RKO (cell line): ENCODE results near the gene PDZRN4.
"Not testable (repeated sequence)": the region's sequence is repeated elsewhere in the genome, so short reads cannot be mapped to it uniquely, and the experiment has no call there.

Experiments used
- DNase-seq: peaks from one replicate; pipeline ENCODE4 v3.0.0-alpha.2; 2016; ENCODE audit warnings: low spot score

Gene PDZRN4

DNA sequence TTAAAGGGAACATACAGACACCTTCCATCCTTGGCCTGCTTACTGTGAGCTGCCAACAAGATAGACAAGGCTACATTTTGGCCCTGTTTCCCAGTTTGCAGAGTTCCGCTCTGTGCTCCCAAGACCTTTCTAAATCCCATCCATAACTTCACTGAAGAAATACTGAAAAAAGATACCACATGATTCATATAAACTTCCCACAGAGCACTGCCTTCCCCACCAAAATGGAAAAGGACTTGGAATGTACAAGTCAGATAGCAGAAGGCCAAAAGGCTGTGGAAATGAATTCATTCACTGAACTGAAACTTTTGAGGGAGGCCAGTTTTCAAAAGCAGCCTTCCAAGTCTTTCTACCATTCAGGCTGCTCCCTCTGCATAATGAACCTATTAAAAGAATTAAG is 29.6 kb downstream of the PDZRN4 start:
- DNase-seq: no peak

DNA sequence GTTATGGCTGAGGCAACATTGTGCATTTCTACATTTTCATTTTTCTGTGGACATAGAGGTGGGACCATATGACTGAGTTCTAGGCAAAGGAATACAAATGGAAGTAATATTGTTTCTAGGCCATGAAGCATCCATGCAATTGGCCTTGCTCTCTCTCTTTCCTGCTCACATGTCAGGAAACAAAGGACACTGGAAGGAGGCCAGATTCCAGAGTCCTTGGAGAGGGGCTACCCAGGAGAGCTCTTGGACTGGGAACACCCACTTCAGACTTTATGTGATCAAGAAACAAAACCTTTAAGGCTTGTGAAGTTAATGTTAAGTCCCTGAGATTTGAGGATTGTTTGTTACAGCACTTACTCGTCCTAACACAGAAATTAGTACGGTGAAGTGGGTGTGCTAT is 32.8 kb downstream of the PDZRN4 start:
- no peak for DNase-seq

DNA sequence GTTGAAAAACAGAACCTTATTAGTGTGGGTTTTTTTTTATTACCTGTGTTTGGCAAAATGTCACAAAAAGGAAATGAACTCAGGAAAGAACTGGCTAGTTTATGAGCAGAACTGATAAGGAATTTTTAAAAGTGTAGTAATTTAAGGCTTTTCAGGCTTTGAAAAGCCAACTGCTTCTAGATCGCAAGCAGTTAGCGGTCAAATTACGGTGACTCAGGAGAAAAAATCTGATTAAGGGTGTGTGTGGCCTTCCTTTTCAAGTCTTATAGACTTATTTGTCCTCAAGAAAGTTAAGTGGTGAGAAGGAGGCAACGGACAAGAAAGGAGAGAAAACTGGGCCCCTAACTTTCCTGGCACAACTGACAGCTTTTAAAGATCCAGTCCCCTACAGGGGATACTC is 33.4 kb downstream of the PDZRN4 start:
- DNase-seq: no peak

DNA sequence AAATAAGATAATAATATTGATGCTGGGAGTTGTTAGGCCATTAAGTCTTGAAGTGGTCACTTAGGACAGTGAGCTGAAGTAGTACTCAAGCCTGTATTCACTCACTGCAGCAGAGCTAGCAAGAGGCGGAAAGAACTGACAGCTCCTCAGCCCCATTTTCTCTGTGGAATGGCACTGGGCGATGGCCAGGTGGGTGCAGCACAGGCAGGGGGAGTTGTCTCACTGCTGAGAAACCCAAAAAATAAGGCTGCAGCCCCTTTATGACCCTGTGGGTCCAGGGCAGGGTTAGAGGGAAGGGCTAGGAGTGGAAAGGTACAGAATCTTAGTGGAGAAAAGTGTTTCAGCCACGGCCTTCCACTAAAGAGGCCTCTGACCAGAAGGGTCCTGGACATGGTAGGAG is 35.5 kb downstream of the PDZRN4 start:
- DNase-seq: no peak

DNA sequence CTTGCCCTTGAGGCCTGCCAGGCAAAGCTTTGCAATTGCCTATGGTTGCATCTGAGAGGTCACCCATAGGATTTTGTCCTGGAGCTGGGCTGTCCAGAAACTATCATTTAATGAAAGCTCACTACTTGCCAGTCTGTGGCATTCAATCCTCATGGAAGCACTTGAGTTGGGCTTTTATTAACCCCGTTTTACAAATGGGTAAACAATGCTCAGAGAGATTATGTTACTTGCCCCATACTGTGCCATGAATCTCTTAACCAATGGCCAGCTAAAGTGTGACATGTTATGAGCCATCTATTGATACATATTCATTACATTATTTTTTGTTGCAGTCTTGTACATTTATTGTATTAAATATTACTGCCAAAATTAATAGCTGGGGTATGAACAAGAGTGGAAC is 35.9 kb downstream of the PDZRN4 start:
- DNase-seq: no peak

DNA sequence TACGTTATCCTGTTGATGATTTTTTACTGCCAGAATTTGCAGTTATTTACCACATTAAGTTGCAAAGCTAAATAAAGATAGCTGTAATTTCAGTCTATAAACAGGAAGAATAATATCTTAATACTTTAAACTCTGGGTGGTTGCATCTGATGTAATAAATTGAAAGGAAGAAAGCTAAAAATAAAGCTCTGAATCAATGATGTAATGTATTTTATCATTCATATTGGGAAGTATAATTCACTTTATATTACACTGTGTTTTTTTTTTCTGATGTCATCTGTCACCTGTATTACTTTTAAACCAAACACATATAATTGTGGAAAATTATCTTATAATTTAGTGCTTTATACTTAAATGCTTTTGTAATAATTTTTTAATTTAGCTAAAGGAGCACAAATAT is 37.1 kb downstream of the PDZRN4 start:
- DNase-seq: no peak

DNA sequence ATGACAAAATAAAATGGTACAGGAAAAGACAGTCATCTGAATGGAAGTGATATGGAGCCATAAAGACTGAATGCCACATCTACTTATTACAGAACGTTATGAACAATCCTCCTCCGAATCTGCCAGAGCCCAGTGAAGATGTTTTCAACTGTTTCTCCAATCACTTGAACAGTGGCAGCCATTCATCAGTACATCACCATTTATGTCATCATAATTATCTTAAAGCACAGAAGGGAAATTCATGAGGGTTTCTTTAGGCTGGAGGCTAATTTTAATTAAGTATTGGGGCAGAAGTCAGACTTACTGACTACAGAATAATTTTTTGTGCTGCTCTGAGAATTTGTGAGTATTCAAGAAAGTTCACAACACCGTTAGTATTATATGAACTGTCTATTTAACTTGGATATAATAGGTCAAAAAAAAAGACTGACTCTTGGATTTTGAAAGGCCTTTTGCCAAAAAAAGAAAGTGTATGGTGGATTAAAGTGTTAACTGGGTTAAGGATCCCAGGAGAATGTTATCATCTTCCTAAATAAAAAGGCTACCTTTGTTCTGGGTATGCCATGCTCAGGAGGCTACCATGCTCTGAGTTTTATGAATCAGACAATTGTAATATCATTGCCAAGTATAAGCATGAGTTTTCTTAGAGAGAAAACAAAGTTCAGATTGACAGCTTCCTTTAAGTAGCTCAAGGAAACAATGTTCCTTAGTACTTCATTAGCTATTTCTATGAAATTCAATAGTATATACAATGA is 40.1 kb downstream of the PDZRN4 start:
- no peak for DNase-seq

DNA sequence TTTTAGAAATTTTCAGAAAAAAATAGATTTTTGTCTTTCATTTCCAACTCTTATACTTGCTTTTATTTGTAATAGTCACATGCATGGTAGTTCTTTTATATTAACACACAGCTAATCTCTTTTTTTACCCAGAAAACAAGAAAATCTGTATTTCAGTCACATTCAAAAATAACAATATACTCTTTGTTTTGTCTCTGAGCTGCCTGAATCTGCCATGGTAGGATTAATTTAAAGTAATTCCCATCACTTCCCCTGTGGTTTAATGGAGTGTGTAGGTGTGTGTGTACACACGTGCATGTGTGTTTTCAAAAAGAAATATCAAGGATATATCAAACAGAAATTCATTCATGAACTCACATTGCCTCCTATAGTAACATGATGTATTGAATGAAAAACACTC is 42.6 kb downstream of the PDZRN4 start:
- DNase-seq: no peak

DNA sequence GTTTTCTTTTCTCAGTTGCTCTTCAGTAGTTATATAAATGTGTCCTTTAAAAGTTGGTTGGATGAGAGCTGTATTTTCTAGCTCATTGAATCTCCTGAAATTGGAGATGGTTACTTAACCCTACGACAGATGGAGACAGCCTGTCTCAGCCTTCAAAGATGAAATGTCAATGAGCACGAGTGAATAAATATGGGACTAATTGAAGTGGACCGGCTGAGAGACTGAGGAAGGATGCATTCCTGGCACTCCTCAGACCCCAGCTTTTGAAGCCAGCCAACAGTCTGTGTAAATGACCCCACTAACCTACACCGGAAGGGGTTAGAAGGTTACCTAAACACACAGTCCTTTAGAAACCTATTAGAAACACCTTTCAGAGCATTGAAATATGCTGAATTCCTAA is 46.6 kb downstream of the PDZRN4 start:
- DNase-seq: no peak

DNA sequence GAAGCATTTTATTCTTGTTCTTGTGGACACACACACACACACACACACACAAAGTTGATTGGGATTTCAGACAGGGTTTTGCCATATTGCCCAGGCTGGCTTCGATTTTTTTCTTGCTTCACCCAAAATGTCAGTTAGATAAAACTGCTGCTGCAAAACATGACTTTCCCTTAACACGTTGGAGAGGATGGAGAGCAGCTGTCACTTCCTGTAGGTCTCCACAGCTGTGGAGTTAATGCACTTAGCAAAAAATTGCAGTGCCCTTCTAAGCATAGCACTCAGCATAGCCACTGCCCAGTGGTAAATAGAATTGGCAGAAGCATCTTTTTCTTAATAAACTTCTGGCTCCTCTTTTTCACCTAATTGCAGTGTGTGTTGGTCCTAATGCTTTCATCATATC is 54.5 kb downstream of the PDZRN4 start:
- DNase-seq: no peak

DNA sequence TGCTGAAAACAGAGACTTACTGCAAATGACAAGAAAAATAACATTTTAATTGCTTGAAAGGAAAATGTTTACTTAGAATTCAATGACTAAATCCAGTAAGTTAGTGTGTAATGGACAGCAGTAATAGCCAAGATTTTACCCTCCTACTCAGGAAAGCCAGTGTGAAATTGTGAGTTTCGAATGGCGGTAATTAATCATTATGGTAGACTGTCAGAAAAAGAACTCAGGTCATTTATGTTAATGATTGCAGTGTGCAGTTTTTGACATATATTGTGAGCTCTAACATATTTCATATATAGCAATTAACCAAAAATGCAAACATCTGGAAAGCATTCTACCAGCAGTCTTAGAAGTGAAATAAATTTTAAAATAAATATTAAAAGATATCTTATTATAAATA is 60.3 kb downstream of the PDZRN4 start:
- DNase-seq: no peak

DNA sequence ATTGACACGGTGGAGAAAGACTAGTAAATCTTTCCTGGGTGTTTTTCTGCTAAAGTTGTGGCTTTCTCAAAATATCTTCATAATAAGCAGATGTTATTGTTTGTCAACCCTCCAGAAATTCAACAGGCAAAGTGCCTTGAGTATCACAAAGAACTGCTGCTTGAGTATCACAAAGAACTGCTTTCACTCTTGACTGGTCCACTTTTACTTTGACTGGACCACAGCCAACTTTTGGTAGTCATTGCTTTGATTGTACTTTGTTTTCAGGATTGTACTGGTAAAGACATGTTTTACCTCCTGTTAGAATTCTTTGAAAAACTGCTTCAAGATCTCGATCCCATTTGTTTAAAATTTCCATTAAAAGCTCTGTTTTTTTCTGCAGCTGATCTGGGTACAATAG is 62.6 kb downstream of the PDZRN4 start:
- no peak for DNase-seq

DNA sequence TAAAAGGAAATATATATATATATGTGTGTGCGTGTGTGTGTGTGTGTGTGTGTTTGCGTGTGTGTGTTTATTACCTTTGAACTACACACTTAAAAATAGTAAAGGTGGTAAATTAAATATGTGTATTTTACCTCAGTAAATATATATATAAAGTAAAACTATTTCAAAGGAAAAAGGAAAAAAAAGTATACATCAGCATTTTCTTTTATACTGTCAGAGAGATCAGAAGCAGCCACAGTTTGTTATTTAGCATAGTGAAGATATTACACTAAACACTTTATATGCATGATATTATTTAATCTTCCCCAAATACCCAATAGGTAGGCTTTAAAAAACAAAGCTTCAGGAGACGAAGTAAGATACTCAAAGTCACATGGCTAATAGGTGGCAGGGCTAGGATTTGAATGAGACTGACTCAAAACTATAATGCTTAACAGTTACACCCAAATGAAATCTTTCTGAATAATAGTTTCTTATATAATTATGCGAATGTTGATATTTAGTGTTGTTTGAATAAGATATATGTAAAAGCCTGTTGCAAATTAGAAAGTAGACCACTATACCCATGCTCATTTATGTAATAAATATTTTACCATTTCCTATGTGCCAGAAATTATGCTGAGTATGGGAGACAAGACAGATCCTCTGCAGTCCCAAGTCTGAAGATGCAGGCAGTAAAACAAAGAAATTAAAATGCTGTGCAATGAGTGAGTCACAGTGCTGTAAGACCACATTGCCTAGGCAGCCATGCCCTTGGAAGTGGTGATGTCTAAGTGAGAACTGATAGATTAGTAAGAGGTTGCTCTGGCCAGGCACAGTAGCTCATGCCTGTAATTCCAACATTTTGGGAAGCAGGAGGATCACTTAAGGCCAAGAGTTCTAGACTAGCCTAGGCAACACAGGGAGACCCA is 66.1 kb downstream of the PDZRN4 start:
- peak; percentile 24 for DNase-seq

DNA sequence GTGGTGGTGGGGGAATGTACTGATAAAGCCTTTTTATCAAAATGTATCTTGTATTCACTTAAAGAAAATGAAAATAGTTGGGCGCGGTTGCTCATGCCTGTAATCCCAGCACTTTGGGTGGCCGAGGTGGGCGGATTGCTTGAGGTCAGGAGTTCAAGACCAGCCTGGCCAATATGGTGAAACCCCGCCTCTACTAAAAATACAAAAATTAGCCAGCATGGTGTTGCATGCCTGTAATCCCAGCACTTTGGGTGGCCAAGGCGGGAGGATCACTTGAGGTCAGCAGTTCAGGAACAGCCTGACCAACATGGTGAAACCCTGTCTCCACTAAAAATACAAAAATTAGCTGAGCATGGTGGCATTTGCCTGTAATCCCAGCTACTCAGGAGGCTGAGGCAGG is 75.1 kb downstream of the PDZRN4 start:
- DNase-seq: not testable (repeated sequence)

DNA sequence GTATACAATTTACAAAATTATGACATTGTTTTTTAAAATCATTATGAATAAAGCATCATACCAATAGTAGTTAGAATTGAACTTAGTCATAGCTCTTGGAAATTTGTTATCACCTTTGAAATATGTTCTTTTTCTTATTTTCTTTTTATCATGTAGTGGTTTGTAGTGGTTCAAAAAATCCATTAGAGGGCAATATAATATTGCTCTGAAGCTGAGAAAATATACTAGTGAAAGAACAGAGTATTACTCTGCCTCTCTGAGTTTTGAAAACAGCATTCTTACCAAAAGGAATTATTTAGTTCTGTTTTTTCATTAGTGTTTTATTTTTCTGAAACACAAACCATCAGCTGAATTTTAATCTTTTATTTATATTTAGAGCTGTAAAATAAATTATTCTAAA is 76.2 kb downstream of the PDZRN4 start:
- peak; percentile 49 for DNase-seq

DNA sequence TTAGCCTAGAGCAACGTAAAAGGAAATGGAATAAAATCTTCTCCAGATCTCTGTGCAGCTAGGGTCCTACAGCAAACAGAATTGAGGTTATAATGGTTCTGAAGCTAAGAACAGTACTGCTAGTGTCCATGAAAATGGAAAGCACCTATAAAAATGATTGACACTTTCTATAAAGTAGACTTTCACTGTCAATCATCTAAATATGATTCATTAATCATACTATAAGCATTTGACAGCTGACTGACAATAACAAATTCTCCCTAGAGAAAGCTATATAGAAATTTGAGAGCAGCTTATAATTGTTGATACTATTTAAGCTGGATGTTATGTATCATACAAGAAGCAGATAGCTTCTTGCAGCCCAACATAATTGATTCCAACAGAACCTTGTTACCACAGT is 80.9 kb downstream of the PDZRN4 start:
- no peak for DNase-seq

DNA sequence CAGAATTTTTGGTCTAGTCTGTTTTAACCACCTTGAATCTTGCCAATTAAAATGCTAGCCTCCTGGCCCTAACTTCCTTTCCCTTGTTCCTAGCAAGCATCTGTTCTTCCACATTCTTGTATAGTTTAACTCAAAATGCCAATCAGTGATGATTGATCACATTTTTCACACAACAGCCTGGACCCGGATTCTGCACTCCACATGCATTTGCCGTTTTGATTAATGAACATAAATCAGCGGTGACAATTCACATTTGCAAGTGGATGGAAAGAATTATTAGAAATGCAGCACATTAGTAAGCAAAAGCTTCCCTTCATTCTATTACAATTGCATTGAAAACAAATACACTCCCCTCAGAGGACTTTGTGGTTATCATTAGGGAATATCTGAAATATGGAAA is 83.4 kb downstream of the PDZRN4 start:
- no peak for DNase-seq

DNA sequence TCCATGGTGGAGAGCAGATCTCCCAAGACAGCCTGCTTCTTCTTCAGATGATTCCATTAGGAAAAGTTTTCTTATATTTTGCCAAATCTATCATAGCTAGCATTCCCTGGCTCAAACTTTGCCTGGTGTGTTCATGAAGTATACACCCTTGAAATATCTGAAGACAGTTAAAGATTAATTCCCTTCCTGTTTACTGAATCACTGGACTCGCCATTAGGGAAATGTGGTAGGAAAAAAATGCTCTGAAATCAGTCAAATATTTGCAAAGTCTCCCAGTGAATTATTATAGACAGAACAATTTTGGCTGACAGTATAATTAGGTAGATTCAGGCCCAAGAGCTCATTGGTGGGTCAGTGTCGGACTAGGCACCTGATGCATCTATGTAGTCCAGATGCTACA is 86.5 kb downstream of the PDZRN4 start:
- no peak for DNase-seq

DNA sequence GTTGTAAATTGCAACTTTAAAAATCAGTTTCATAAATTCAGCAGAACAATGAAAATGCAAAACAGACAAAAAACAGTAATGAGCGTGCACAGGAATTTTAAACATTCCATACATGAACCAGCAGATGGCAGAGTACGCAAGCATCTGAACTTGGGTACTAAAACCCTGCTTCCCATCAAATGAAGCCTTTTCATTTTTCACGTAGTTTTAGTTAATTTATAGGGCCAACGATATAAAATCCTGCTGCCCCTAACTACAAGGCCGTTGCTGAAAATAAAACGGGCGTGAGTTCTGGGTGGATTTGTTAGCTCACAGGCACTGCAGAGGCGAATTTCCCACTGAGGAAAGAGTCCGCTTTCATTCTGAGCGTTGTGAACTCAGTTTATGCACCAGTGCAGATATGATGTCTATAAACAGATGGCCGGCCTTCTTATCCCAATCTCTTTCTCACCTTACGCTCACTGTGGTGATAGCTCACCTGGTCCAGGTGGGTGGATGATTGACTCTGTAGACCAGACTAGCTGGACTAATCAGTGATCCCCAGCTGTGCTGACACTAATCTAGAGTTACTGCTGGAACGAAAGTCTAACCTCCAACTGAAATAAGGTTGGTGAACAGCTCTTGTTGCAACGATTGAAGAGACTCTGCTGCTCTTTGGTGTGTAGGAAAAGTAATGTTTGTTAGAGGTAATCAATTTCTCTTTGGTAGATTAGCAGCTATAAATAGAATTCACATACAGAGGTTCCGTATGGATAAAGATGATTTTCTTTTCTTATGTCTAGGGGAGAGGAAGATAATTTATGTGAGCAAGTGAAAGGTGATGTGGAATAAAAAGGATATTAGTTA is 89.2 kb downstream of the PDZRN4 start:
- peak; percentile 63 for DNase-seq

DNA sequence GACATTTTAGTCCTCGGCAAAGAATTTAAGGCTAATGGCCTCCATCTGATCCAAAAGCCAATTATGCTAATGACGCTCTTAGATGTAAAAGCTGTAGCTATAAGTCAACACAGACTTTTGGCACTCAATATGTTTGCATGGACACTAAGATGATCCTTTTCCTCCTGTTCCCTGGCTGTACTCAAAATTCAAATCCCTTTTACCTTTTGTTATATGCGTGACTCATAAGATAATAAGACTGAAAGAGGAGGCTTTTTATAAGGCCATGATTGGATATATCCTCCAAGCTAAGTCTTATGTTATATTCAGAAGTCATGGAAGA is 89.8 kb downstream of the PDZRN4 start:
- DNase-seq: no peak

DNA sequence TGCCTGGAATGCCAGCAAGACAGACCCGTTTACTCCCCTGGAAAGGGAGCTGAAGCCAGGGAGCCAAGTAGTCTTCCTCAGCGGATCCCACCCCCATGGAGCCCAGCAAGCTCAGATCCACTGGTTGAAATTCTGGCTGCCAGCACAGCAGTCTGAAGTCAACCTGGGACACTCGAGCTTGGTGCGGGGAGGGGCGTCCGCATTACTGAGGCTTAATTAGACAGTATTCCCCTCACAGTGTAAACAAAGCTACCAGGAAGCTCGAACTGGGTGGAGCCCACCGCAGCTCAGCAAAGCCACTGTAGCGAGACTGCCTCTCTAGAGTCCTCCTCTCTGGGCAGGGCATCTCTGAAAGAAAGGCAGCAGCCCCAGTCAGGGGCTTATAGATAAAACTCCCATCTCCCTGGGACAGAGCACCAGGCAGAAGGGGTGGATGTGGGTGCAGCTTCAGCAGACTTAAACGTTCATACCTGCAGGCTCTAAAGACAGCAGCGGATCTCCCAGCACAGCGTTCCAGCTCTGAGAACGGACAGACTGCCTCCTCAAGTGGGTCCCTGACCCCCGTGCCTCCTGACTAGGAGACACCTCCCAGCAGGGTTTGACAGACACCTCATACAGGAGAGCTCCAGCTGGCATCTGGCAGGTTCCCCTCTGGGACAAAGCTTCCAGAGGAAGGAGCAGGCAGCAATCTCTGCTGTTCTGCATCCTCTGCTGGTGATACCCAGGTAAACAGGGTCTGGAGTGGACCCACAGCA is 92.4 kb downstream of the PDZRN4 start:
- DNase-seq: not testable (repeated sequence)

DNA sequence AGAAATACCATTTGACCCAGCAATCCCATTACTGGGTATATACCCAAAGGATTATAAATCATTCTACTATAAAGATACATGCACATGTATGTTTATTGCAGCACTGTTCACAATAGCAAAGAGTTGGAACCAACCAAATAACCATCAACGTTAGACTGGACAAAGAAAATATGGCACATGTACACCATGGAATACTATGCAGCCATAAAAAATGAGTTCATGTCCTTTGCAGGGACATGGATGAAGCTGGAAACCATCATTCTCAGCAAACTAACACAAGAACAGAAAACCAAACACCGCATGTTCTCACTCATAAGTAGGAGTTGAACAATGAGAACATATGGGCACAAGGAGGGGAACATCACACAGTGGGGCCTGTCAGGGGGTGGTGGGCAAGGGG is 97.3 kb downstream of the PDZRN4 start:
- not testable (repeated sequence) for DNase-seq
